Measurements from ENCODE around the gene ZFY.
"Not testable (repeated sequence)": the region's sequence is repeated elsewhere in the genome, so short reads cannot be mapped to it uniquely, and the experiment has no call there.

The ZFY gene

GRCh38 chrY:2950655-2951054, 15.5 kb downstream of the ZFY start:
- in situ Hi-C loops (cut with MboI; ENCODE audit: low sequenced_read_pairs), result no loop called here
- Histone ChIP-seq H3K4me1 (no peaks in the 10 kb centered on the region), H3K9me3 (no peaks in the 10 kb centered on the region), H3K36me3 (replicated peaks) (no peaks in the 10 kb centered on the region), H3K27me3 (ENCODE audit: low read depth) (no peaks in the 10 kb centered on the region), H3K4me3 (no peak overlapping the region)
- DNase-seq (ENCODE audit: low spot score in 2 of 2), result no peak

GRCh38 chrY:2952912-2953311, 17.7 kb downstream of the ZFY start:
- H3K4me3 ChIP-seq, result no peak overlapping the region
- no peaks in the 10 kb centered on the region for H3K4me1 ChIP-seq
- H3K36me3 ChIP-seq (replicated peaks), result no peaks in the 10 kb centered on the region
- H3K9me3 ChIP-seq, result no peaks in the 10 kb centered on the region
- DNase-seq (ENCODE audit: low spot score in 2 of 2), result no peak
- H3K27me3 ChIP-seq (ENCODE audit: low read depth), result no peaks in the 10 kb centered on the region
- in situ Hi-C loops (cut with MboI; ENCODE audit: low sequenced_read_pairs), result no loop called here

GRCh38 chrY:2954735-2955134, 19.6 kb downstream of the ZFY start:
- Histone ChIP-seq H3K4me3 (no peak overlapping the region), H3K27me3 (ENCODE audit: low read depth) (no peaks in the 10 kb centered on the region)
- in situ Hi-C loops (cut with MboI; ENCODE audit: low sequenced_read_pairs), result no loop called here

GRCh38 chrY:2955561-2955960, 20.4 kb downstream of the ZFY start:
- Histone ChIP-seq H3K36me3 (replicated peaks) (no peaks in the 10 kb centered on the region), H3K27me3 (ENCODE audit: low read depth) (no peaks in the 10 kb centered on the region), H3K4me1 (no peaks in the 10 kb centered on the region), H3K9me3 (no peaks in the 10 kb centered on the region), H3K4me3 (no peak overlapping the region)
- in situ Hi-C loops (cut with MboI; ENCODE audit: low sequenced_read_pairs), result no loop called here
- DNase-seq (ENCODE audit: low spot score in 2 of 2), result no peak

More at GRCh38 chrY:2954735-2955134, 19.6 kb downstream of the ZFY start:
- Histone ChIP-seq H3K4me1 (no peaks in the 10 kb centered on the region), H3K36me3 (replicated peaks) (no peaks in the 10 kb centered on the region), H3K9me3 (no peaks in the 10 kb centered on the region)
- DNase-seq (ENCODE audit: low spot score in 2 of 2), result no peak

- no peaks in the 10 kb centered on the region for H3K27me3 ChIP-seq (ENCODE audit: low read depth)
- no peaks in the 10 kb centered on the region for H3K9me3 ChIP-seq
- no peaks in the 10 kb centered on the region for H3K36me3 ChIP-seq (replicated peaks)
- in situ Hi-C loops (cut with MboI; ENCODE audit: low sequenced_read_pairs), result no loop called here
- no peak for DNase-seq (ENCODE audit: low spot score in 2 of 2)
- no peaks in the 10 kb centered on the region for H3K4me1 ChIP-seq
- H3K4me3 ChIP-seq, result no peak overlapping the region
Observed at GRCh38 chrY:2962061-2962460, 26.9 kb downstream of the ZFY start.

GRCh38 chrY:2964814-2965213, 29.6 kb downstream of the ZFY start:
- no peak for DNase-seq (ENCODE audit: low spot score in 2 of 2)
- Histone ChIP-seq H3K9me3 (no peaks in the 10 kb centered on the region), H3K27me3 (ENCODE audit: low read depth) (no peaks in the 10 kb centered on the region), H3K4me1 (no peaks in the 10 kb centered on the region), H3K4me3 (no peak overlapping the region), H3K36me3 (replicated peaks) (no peaks in the 10 kb centered on the region)
- in situ Hi-C loops (cut with MboI; ENCODE audit: low sequenced_read_pairs), result no loop called here

GRCh38 chrY:2965629-2966028, 30.4 kb downstream of the ZFY start:
- Histone ChIP-seq H3K9me3 (no peaks in the 10 kb centered on the region), H3K36me3 (replicated peaks) (no peaks in the 10 kb centered on the region), H3K4me1 (no peaks in the 10 kb centered on the region), H3K4me3 (no peak overlapping the region), H3K27me3 (ENCODE audit: low read depth) (no peaks in the 10 kb centered on the region)
- no peak for DNase-seq (ENCODE audit: low spot score in 2 of 2)
- in situ Hi-C loops (cut with MboI; ENCODE audit: low sequenced_read_pairs), result no loop called here

- no peaks in the 10 kb centered on the region for H3K4me1 ChIP-seq
- in situ Hi-C loops (cut with MboI; ENCODE audit: low sequenced_read_pairs), result no loop called here
- H3K27me3 ChIP-seq (ENCODE audit: low read depth), result no peaks in the 10 kb centered on the region
- H3K9me3 ChIP-seq, result no peaks in the 10 kb centered on the region
- H3K4me3 ChIP-seq, result no peak overlapping the region
- H3K36me3 ChIP-seq (replicated peaks), result no peaks in the 10 kb centered on the region
- no peak for DNase-seq (ENCODE audit: low spot score in 2 of 2)
Observed at GRCh38 chrY:2969561-2969960, 34.4 kb downstream of the ZFY start.

- H3K4me1 ChIP-seq, result no peaks in the 10 kb centered on the region
Observed at GRCh38 chrY:2972708-2973107, 37.5 kb downstream of the ZFY start.

GRCh38 chrY:2973110-2973751, 38.0 kb downstream of the ZFY start:
- DNase-seq (ENCODE audit: low spot score in 2 of 2), result no peak
- H3K4me1 ChIP-seq, result no peaks in the 10 kb centered on the region
- H3K9me3 ChIP-seq, result no peaks in the 10 kb centered on the region
- in situ Hi-C loops (cut with MboI; ENCODE audit: low sequenced_read_pairs), result no loop called here
- H3K36me3 ChIP-seq (replicated peaks), result no peaks in the 10 kb centered on the region
- H3K27me3 ChIP-seq (ENCODE audit: low read depth), result no peaks in the 10 kb centered on the region
- no peak overlapping the region for H3K4me3 ChIP-seq

More at GRCh38 chrY:2972708-2973107, 37.5 kb downstream of the ZFY start:
- no peak for DNase-seq (ENCODE audit: low spot score in 2 of 2)
- H3K27me3 ChIP-seq (ENCODE audit: low read depth), result no peaks in the 10 kb centered on the region
- H3K4me3 ChIP-seq, result no peak overlapping the region
- H3K9me3 ChIP-seq, result no peaks in the 10 kb centered on the region
- in situ Hi-C loops (cut with MboI; ENCODE audit: low sequenced_read_pairs), result no loop called here
- no peaks in the 10 kb centered on the region for H3K36me3 ChIP-seq (replicated peaks)

GRCh38 chrY:2979283-2979682, 44.1 kb downstream of the ZFY start:
- no peaks in the 10 kb centered on the region for H3K9me3 ChIP-seq
- in situ Hi-C loops (cut with MboI; ENCODE audit: low sequenced_read_pairs), result no loop called here
- no peaks in the 10 kb centered on the region for H3K36me3 ChIP-seq (replicated peaks)
- H3K27me3 ChIP-seq (ENCODE audit: low read depth), result no peaks in the 10 kb centered on the region
- DNase-seq (ENCODE audit: low spot score in 2 of 2), result no peak
- no peak overlapping the region for H3K4me3 ChIP-seq
- H3K4me1 ChIP-seq, result no peaks in the 10 kb centered on the region

- DNase-seq (ENCODE audit: low spot score in 2 of 2), result no peak
- Histone ChIP-seq H3K9me3 (no peaks in the 10 kb centered on the region), H3K36me3 (replicated peaks) (no peaks in the 10 kb centered on the region), H3K4me1 (no peaks in the 10 kb centered on the region), H3K4me3 (no peak overlapping the region), H3K27me3 (ENCODE audit: low read depth) (no peaks in the 10 kb centered on the region)
- in situ Hi-C loops (cut with MboI; ENCODE audit: low sequenced_read_pairs), result no loop called here
Observed at GRCh38 chrY:2984491-2984890, 49.3 kb downstream of the ZFY start.

- in situ Hi-C loops (cut with MboI; ENCODE audit: low sequenced_read_pairs); DNase-seq (ENCODE audit: low spot score in 2 of 2); H3K4me3 ChIP-seq; H3K36me3 ChIP-seq (replicated peaks); H3K4me1 ChIP-seq; H3K27me3 ChIP-seq (ENCODE audit: low read depth); H3K9me3 ChIP-seq: not testable (repeated sequence)
Observed at GRCh38 chrY:2987178-2987577, 52.0 kb downstream of the ZFY start.

- H3K4me1 ChIP-seq; H3K4me3 ChIP-seq; H3K9me3 ChIP-seq; H3K36me3 ChIP-seq (replicated peaks); in situ Hi-C loops (cut with MboI; ENCODE audit: low sequenced_read_pairs); H3K27me3 ChIP-seq (ENCODE audit: low read depth); DNase-seq (ENCODE audit: low spot score in 2 of 2): not testable (repeated sequence)
Observed at GRCh38 chrY:2997369-2997768, 62.2 kb downstream of the ZFY start.

- H3K4me1 ChIP-seq, result no peaks in the 10 kb centered on the region
- in situ Hi-C loops (cut with MboI; ENCODE audit: low sequenced_read_pairs), result no loop called here
Observed at GRCh38 chrY:3002190-3002589, 67.0 kb downstream of the ZFY start.

More at GRCh38 chrY:3002190-3002589, 67.0 kb downstream of the ZFY start:
- Histone ChIP-seq H3K4me3 (no peak overlapping the region), H3K27me3 (ENCODE audit: low read depth) (no peaks in the 10 kb centered on the region), H3K36me3 (replicated peaks) (no peaks in the 10 kb centered on the region), H3K9me3 (no peaks in the 10 kb centered on the region)
- no peak for DNase-seq (ENCODE audit: low spot score in 2 of 2)

Data from HAP-1 (cell line).